GM21367 (cell line): ENCODE results near the gene GSAP.

Experiments used
- ATAC-seq: cut with Tn5 transposase; IDR thresholded peaks from one replicate; pipeline ENCODE4 v1.9.1; 2021; ENCODE audit not compliant: unreplicated experiment

Gene GSAP

GRCh38 chr7:77331938-77332695 is 84.0 kb downstream of the GSAP start:
- peak; percentile 75 for ATAC-seq

GRCh38 chr7:77330169-77330882 is 85.8 kb downstream of the GSAP start:
- ATAC-seq, result peak; percentile 47

- no peak for ATAC-seq
Measured at GRCh38 chr7:77329466-77330168, 86.5 kb downstream of the GSAP start.

- ATAC-seq, result no peak
Measured at GRCh38 chr7:77328669-77329068, 87.5 kb downstream of the GSAP start.

GRCh38 chr7:77327932-77328628 is 88.1 kb downstream of the GSAP start:
- no peak for ATAC-seq

GRCh38 chr7:77327067-77327931 is 88.8 kb downstream of the GSAP start:
- ATAC-seq, result no peak

- ATAC-seq, result no peak
Measured at GRCh38 chr7:77326131-77326530, 90.0 kb downstream of the GSAP start.

GRCh38 chr7:77321300-77321699 is 94.8 kb downstream of the GSAP start:
- ATAC-seq, result no peak

- ATAC-seq, result no peak
Measured at GRCh38 chr7:77320714-77321113, 95.4 kb downstream of the GSAP start.

- no peak for ATAC-seq
Measured at GRCh38 chr7:77320137-77320536, 96.0 kb downstream of the GSAP start.

- no peak for ATAC-seq
Measured at GRCh38 chr7:77318019-77318418, 98.1 kb downstream of the GSAP start.

- no peak for ATAC-seq
Measured at GRCh38 chr7:77316219-77316978, 99.8 kb downstream of the GSAP start.

- ATAC-seq, result no peak
Measured at GRCh38 chr7:77315182-77315591, 101.0 kb downstream of the GSAP start.

GRCh38 chr7:77313876-77314480 is 102.2 kb downstream of the GSAP start:
- no peak for ATAC-seq

GRCh38 chr7:77313085-77313484 is 103.1 kb downstream of the GSAP start:
- no peak for ATAC-seq

GRCh38 chr7:77310982-77311381 is 105.2 kb downstream of the GSAP start:
- no peak for ATAC-seq

- ATAC-seq, result no peak
Measured at GRCh38 chr7:77309714-77310220, 106.4 kb downstream of the GSAP start.

- no peak for ATAC-seq
Measured at GRCh38 chr7:77308792-77309191, 107.4 kb downstream of the GSAP start.
